ENCODE data around the gene ADAMTS10.
A peak's percentile ranks its signal among the peaks of the same experiment; 100 is the strongest.

Gene ADAMTS10

GRCh38 chr19:8643860-8644653 is 33.5 kb upstream of the ADAMTS10 start:
- no peak for TF ChIP-seq CTCF (conservative IDR thresholded peaks at IDR 0.05)
- no peak overlapping the region for H3K27ac ChIP-seq

DNA sequence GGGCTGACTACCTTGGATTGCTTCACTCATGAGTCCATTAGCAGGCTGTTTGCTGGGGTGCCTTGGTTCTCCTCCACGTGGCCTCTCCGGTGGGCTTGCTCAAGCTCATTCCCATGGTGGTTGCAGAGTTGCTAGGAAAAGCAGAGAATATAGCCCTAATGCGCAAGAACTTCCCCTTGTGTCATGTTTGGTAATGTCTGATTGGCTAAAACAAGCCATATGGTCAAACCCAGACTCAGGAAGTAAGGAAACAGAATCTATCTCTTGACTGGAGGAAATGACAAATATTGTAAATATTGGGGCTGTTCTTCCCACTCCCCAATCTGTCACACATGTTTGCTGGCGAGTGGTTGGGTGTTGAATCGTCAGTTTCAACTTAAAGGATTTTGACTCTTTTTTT is 32.0 kb upstream of the ADAMTS10 start:
- TF ChIP-seq CTCF (conservative IDR thresholded peaks at IDR 0.05): no peak
- H3K27ac ChIP-seq: no peak overlapping the region

- H3K27ac ChIP-seq: no peak overlapping the region
- peak; percentile 52 for TF ChIP-seq CTCF (conservative IDR thresholded peaks at IDR 0.05)
Measured at GRCh38 chr19:8641908-8642547, 31.5 kb upstream of the ADAMTS10 start.

GRCh38 chr19:8641221-8641907 is 30.8 kb upstream of the ADAMTS10 start:
- TF ChIP-seq CTCF (conservative IDR thresholded peaks at IDR 0.05): no peak
- no peak overlapping the region for H3K27ac ChIP-seq

DNA sequence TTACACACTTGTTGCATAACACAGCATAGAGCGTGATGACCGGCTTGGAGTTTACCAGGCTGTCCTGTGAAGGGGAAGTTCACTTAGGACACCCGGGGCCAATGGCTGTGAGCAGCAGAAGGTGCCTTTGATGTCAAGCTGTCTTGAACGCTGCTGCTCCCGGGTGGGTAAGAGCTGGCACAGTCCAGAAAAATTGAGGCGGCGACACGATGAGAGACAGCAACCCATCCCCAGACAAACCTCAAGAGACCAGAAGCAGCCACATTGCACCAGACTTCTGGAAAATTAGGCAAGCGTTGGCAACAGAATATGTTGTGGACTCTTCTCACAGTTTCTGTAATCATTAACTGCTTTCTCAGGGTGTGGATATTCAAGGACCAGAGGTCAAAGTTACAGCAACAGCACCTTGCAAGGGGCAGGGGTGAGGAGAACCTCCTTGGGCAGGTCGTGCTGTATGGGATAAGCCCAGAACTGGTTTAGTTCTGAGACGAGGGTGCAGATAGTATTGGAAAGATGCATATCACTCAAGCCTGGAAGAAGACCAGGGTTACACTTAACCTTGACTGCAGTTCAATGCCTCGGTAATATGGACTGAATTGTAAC is 30.0 kb upstream of the ADAMTS10 start:
- no peak overlapping the region for H3K27ac ChIP-seq
- no peak for TF ChIP-seq CTCF (conservative IDR thresholded peaks at IDR 0.05)

- no peak overlapping the region for H3K27ac ChIP-seq
- TF ChIP-seq CTCF (conservative IDR thresholded peaks at IDR 0.05): no peak
Measured at GRCh38 chr19:8639821-8640401, 29.4 kb upstream of the ADAMTS10 start.

All from VCaP (cell line).